GM12878 (cell line): ENCODE results near the gene HEXA. TPM values are rescaled to one million over a fixed set of nuclear protein-coding genes. Genes with fewer than 3 reads are reported as not detected.

ENCODE experiments used
- ATAC-seq: fragments of 200-7000 bp; cut with Tn5 transposase; 3 replicates; pipeline ENCODE4 v1.9.1; 2020; ENCODE audit warnings: mild to moderate bottlenecking, moderate library complexity
- BruUV-seq: library from RNA; stranded (reverse); fragments of 400-500 nt; replicated peaks from 2 replicates; lab custom pipeline; 2021; lab: Mats Ljungman, UMichigan
- CTCF ChIA-PET: fragments of 300-600 bp; sonication (Branson Sonifier 250); formaldehyde crosslinking; extraction: SDS; loops from one replicate; lab custom pipeline; 2021; ENCODE audit warnings: inconsistent platforms; lab: Yijun Ruan, JAX
- POLR2A ChIA-PET: fragments of 350-600 bp; formaldehyde crosslinking; extraction: SDS; loops from one replicate; lab custom pipeline; 2021; ENCODE audit warnings: inconsistent platforms; lab: Charles Lee
- RAD21 ChIA-PET: fragments of 300-600 bp; sonication (Branson Sonifier 250); formaldehyde crosslinking; loops from one replicate; lab custom pipeline; 2023; ENCODE audit warnings: antibody characterized with exemption; ENCODE audit not compliant: unreplicated experiment; lab: Charles Lee
- SMC1A ChIA-PET: fragments of 300-600 bp; sonication (Branson Sonifier 250); formaldehyde crosslinking; loops from one replicate; lab custom pipeline; 2023; ENCODE audit not compliant: unreplicated experiment, uncharacterized antibody; lab: Charles Lee
- DNase-seq: peaks from one replicate; pipeline ENCODE4 v3.0.0-alpha.2; 2011; ENCODE audit warnings: low read depth, low spot score
- FAIRE-seq: peaks from 3 replicates; lab custom pipeline; 2011; peaks lifted over from hg19 to GRCh38; lab: Jason Lieb, UNC
- H2AFZ ChIP-seq: 2 replicates; pipeline ENCODE4 v1.6.0; 2011; ENCODE audit warnings: low read depth, low read length, control low read depth; ENCODE audit not compliant: control insufficient read depth
- H3K27ac ChIP-seq: 2 replicates; pipeline ENCODE4 v1.5.1; 2011; ENCODE audit warnings: control low read depth; ENCODE audit not compliant: control insufficient read depth, insufficient read depth
- H3K27me3 ChIP-seq, 2 experiments: replicated peaks in 1 of 2; 2 replicates each; pipeline versions ENCODE4 v1.6.0 to v1.6.1; 2011; ENCODE audit warnings: low read length in 1 of 2; ENCODE audit not compliant: control insufficient read depth in 2 of 2, insufficient read depth in 2 of 2
- H3K36me3 ChIP-seq, 2 experiments: 2 replicates each; pipeline ENCODE4 v1.5.1; 2011; ENCODE audit warnings: low read length in 1 of 2; ENCODE audit not compliant: control insufficient read depth in 2 of 2, insufficient read depth in 2 of 2
- H3K4me1 ChIP-seq: 2 replicates; pipeline ENCODE4 v1.6.1; 2011; ENCODE audit warnings: mild to moderate bottlenecking, low read length, moderate library complexity, mixed read lengths; ENCODE audit not compliant: control insufficient read depth, insufficient read depth
- H3K4me2 ChIP-seq: 2 replicates; pipeline ENCODE4 v1.6.0; 2011; ENCODE audit warnings: control low read depth; ENCODE audit not compliant: control insufficient read depth, insufficient read depth
- H3K4me3 ChIP-seq: fragments of 200-600 bp; sonication (generic); 2 replicates; pipeline ENCODE4 v1.5.1; 2016
- H3K79me2 ChIP-seq: 2 replicates; pipeline ENCODE4 v1.6.0; 2011; ENCODE audit warnings: low read length; ENCODE audit not compliant: control insufficient read depth, insufficient read depth
- H3K9ac ChIP-seq: 2 replicates; pipeline ENCODE4 v1.8.0; 2011; ENCODE audit warnings: low read length, control low read depth, mixed read lengths; ENCODE audit not compliant: control insufficient read depth, insufficient read depth
- H3K9me3 ChIP-seq: replicated peaks from 3 replicates; pipeline ENCODE4 v1.5.1; 2011; ENCODE audit warnings: mild to moderate bottlenecking, low read length; ENCODE audit not compliant: control insufficient read depth, insufficient read depth
- H4K20me1 ChIP-seq: 2 replicates; pipeline ENCODE4 v1.6.0; 2011; ENCODE audit not compliant: control insufficient read depth, insufficient read depth
- ATF2 ChIP-seq: IDR thresholded peaks from 2 replicates; pipeline ENCODE4 v1.6.1; 2012; ENCODE audit warnings: low read length, inconsistent platforms
- ATF7 ChIP-seq: fragments of 450-650 bp; IDR thresholded peaks from 2 replicates; pipeline ENCODE4 v1.6.1; 2016; ENCODE audit warnings: low read depth, mild to moderate bottlenecking
- BCL11A ChIP-seq: IDR thresholded peaks from 2 replicates; pipeline ENCODE4 v1.6.1; 2011; ENCODE audit warnings: low read depth, low read length
- EED ChIP-seq: sonication (generic); IDR thresholded peaks from 2 replicates; pipeline ENCODE4 v1.6.1; 2016; ENCODE audit warnings: antibody characterized with exemption, low read depth
- ETV6 ChIP-seq, 2 experiments: fragments of 450-650 bp in 1 of 2; IDR thresholded peaks in 1 of 2; conservative IDR thresholded peaks in 1 of 2; 2 replicates each; pipeline ENCODE4 v1.6.1; 2014; ENCODE audit warnings: antibody characterized with exemption in 1 of 2, borderline replicate concordance in 1 of 2, low read depth in 1 of 2, mild to moderate bottlenecking in 1 of 2, moderate library complexity in 1 of 2
- FOXM1 ChIP-seq: IDR thresholded peaks from 2 replicates; pipeline ENCODE4 v1.6.1; 2012; ENCODE audit warnings: low read depth, mild to moderate bottlenecking, inconsistent platforms, low read length, moderate library complexity
- GABPA ChIP-seq: IDR thresholded peaks from 2 replicates; pipeline ENCODE4 v1.6.1; 2014; ENCODE audit warnings: antibody characterized with exemption, low read depth, mild to moderate bottlenecking, inconsistent platforms
- IKZF1 ChIP-seq: fragments of 450-650 bp; conservative IDR thresholded peaks from 2 replicates; pipeline ENCODE4 v1.6.1; 2017; ENCODE audit warnings: antibody characterized with exemption, mild to moderate bottlenecking
- IKZF2 ChIP-seq, 2 experiments: fragments of 450-650 bp; IDR thresholded peaks; 2 replicates each; pipeline ENCODE4 v1.6.1; 2017; ENCODE audit warnings: mild to moderate bottlenecking in 2 of 2, moderate library complexity in 2 of 2
- JUNB ChIP-seq: IDR thresholded peaks from 2 replicates; pipeline ENCODE4 v1.6.1; 2016; ENCODE audit warnings: antibody characterized with exemption, mild to moderate bottlenecking
- MEF2A ChIP-seq: IDR thresholded peaks from 2 replicates; pipeline ENCODE4 v1.6.1; 2011; ENCODE audit warnings: low read depth, mild to moderate bottlenecking, low read length, moderate library complexity; ENCODE audit not compliant: insufficient read depth
- MEF2B ChIP-seq: fragments of 450-650 bp; IDR thresholded peaks from 2 replicates; pipeline ENCODE4 v1.6.1; 2018; ENCODE audit warnings: mild to moderate bottlenecking, moderate library complexity; ENCODE audit not compliant: partially characterized antibody, poor library complexity, severe bottlenecking
- MLLT1 ChIP-seq: fragments of 450-650 bp; IDR thresholded peaks from 2 replicates; pipeline ENCODE4 v1.6.1; 2016; ENCODE audit warnings: mild to moderate bottlenecking
- NBN ChIP-seq: fragments of 450-650 bp; IDR thresholded peaks from 2 replicates; pipeline ENCODE4 v1.6.1; 2016
- NFIC ChIP-seq: IDR thresholded peaks from 2 replicates; pipeline ENCODE4 v1.6.1; 2012; ENCODE audit warnings: low read depth, mild to moderate bottlenecking, inconsistent platforms, low read length, moderate library complexity
- POLR2AphosphoS2 ChIP-seq: IDR thresholded peaks from 2 replicates; pipeline ENCODE4 v1.6.1; 2011; ENCODE audit warnings: low read depth, mild to moderate bottlenecking, low read length, improper control_type of control experiment, moderate library complexity
- RELB ChIP-seq: fragments of 450-650 bp; IDR thresholded peaks from 2 replicates; pipeline ENCODE4 v1.6.1; 2017; ENCODE audit warnings: low read depth, mild to moderate bottlenecking, moderate library complexity
- RUNX3 ChIP-seq: IDR thresholded peaks from 2 replicates; pipeline ENCODE4 v1.6.1; 2012; ENCODE audit warnings: low read length, inconsistent platforms
- SPI1 ChIP-seq: IDR thresholded peaks from 2 replicates; pipeline ENCODE4 v1.6.1; 2011; ENCODE audit warnings: low read depth, mild to moderate bottlenecking, low read length, moderate library complexity, borderline replicate concordance; ENCODE audit not compliant: insufficient read depth
- SREBF2 ChIP-seq: IDR thresholded peaks from 2 replicates; pipeline ENCODE4 v1.6.1; 2012; ENCODE audit warnings: mild to moderate bottlenecking, low read length
- ZNF207 ChIP-seq: fragments of 450-650 bp; IDR thresholded peaks from 2 replicates; pipeline ENCODE4 v1.6.1; 2014; ENCODE audit warnings: antibody characterized with exemption, mild to moderate bottlenecking, borderline replicate concordance
- WGBS: methylation state at CpG from one replicate; pipeline ENCODE4 v1.1.6; 2016; ENCODE audit warnings: low lambda C conversion rate; ENCODE audit not compliant: insufficient replicate concordance, insufficient coverage; ENCODE audit errors: missing lambda C conversion rate; 5-methylcytosine and 5-hydroxymethylcytosine counted together
- in situ Hi-C: fragments of 300-500 bp; cut with MboI; formaldehyde crosslinking; loops from 9 replicates; pipeline ENCODE4 v1.14.3; 2018; ENCODE audit warnings: mixed read lengths
- intact Hi-C: fragments of 100-400 bp; cut with micrococcal nuclease; formaldehyde crosslinking; loops from one replicate; pipeline ENCODE4 v1.14.2; 2022; ENCODE audit not compliant: unreplicated experiment
- polyA plus RNA-seq, 11 experiments: library from polyadenylated mRNA; depleted of rRNA in 4 of 11; unstranded in 6 of 11; stranded (reverse) in 5 of 11; fragments of >200 nt; fragmentation: Nextera tagmentation in 4 of 11; fragmentation: Illumina TruSeq in 1 of 11; extraction: Ambion mirVana in 4 of 11; extraction: Trizol in 1 of 11; gene quantifications; 1 replicate in 1 of 11; 2 replicates in 10 of 11; pipeline versions ENCODE4 v1.2.1 to v1.2.3, GENCODE V29; 2011 to 2016; ENCODE audit warnings: inconsistent platforms in 2 of 11, missing spikeins in 2 of 11, low read depth in 1 of 11
- total RNA-seq, 4 experiments: library from RNA; depleted of rRNA in 3 of 4; stranded (reverse); fragments of >200 nt in 3 of 4; fragmentation: Illumina TruSeq in 1 of 4; extraction: Trizol in 1 of 4; gene quantifications; 2 replicates each; pipeline versions ENCODE4 v1.2.1 to v1.2.3, GENCODE V29; 2013 to 2021

Gene HEXA
- total and polyA plus RNA-seq, 10 of the 15 experiments (the other 5 are each of a cell fraction or from before 2014, with no cell fraction given): 24.5 to 151 (median 69.3) TPM

- peaks cover 19% of the 10 kb centered on the region for H3K4me1 ChIP-seq
- peak overlapping the region; percentile 58 for H3K27ac ChIP-seq
- no TSS peak for BruUV-seq
- no peak overlapping the region for H3K9ac ChIP-seq
- H3K27me3 ChIP-seq: no peaks in the 10 kb centered on the region
- ATAC-seq (peak; percentile 90), DNase-seq (peak; percentile 68), FAIRE-seq (peak; percentile 73)
- H3K79me2 ChIP-seq: peaks cover 16% of the 10 kb centered on the region
- H3K9me3 ChIP-seq: no peaks in the 10 kb centered on the region; the same call in 2 of the 3 replicates
- 0% methylated on average over 1 of the region's 1 CpG for WGBS
- H4K20me1 ChIP-seq: no peaks in the 10 kb centered on the region
- CTCF ChIA-PET: interaction anchor here (1.1 kb wide), 1 partner anchor 16 kb away, joined by 4 read pairs; no protein-coding TSS in a partner anchor
- RAD21 ChIA-PET: interaction anchor here (1.2 kb wide), 1 partner anchor 52 kb away, joined by 4 read pairs; no protein-coding TSS in a partner anchor
- in situ Hi-C loops (no loop called here), intact Hi-C loops (no loop called here)
- SMC1A ChIA-PET: interaction anchor here (0.6 to 1.6 kb wide), 3 partner anchors 10 to 356 kb away, joined by 3 to 7 read pairs (median 3); partner anchors contain the start of gene HEXA
- H3K36me3 ChIP-seq: peaks cover 0 to 3% of the 10 kb centered on the region in 2 experiments; a peak in 3 of 4 replicates
- no peak overlapping the region for H3K4me3 ChIP-seq
- no peak overlapping the region for H2AFZ ChIP-seq
- POLR2A ChIA-PET: interaction anchor here (0.6 to 0.7 kb wide), 2 partner anchors 26 to 127 kb away, joined by 3 to 4 read pairs; no protein-coding TSS in a partner anchor
- H3K4me2 ChIP-seq: peak overlapping the region; percentile 33
- TF ChIP-seq ETV6 (conservative IDR thresholded peaks at IDR 0.05 in 1 of 2, IDR thresholded peaks at IDR 0.05 in 1 of 2; ENCODE audit: borderline replicate concordance in 1 of 2, low read depth in 1 of 2): peak in 1 of 2 experiments; percentile 97; a peak in 2 of 4 replicates
- peak; percentile 54 for TF ChIP-seq BCL11A
- TF ChIP-seq MLLT1: 0 out of 2 replicates have a peak, but pooled peaks have one; percentile 20
- TF ChIP-seq JUNB: peak; percentile 70
- peak; percentile 75 for TF ChIP-seq IKZF1
- peak; percentile 89 for TF ChIP-seq EED
- TF ChIP-seq NBN: peak; percentile 46; the same call in 1 of the 2 replicates
- TF ChIP-seq SPI1: peak; percentile 86
- TF ChIP-seq ATF2: peak; percentile 82
- TF ChIP-seq MEF2B: peak; percentile 49
- no peak for TF ChIP-seq POLR2AphosphoS2
- TF ChIP-seq NFIC: peak; percentile 88
- no peak for TF ChIP-seq ZNF207
- peak; percentile 82 for TF ChIP-seq IKZF2 (IDR thresholded peaks at IDR 0.05)
- TF ChIP-seq RUNX3: peak; percentile 94
- TF ChIP-seq FOXM1: peak; percentile 70
- 0 out of 2 replicates have a peak, but pooled peaks have one; percentile 39 for TF ChIP-seq RELB
- peak; percentile 87; the same call in 1 of the 2 replicates for TF ChIP-seq MEF2A
- no peak for TF ChIP-seq GABPA
- no peak for TF ChIP-seq SREBF2
- peak; percentile 52; the same call in 1 of the 2 replicates for TF ChIP-seq ATF7
Observed at GRCh38 chr15:72365844-72366243, 10.0 kb downstream of the HEXA start.
